Left colon (tissue), 2 donors: ENCODE results near the gene NDUFAF2. TPM values are rescaled to one million over a fixed set of nuclear protein-coding genes. Genes with fewer than 3 reads are reported as not detected.
"Not testable (repeated sequence)": the region's sequence is repeated elsewhere in the genome, so short reads cannot be mapped to it uniquely, and the experiment has no call there.

Experiments used
- ATAC-seq: fragments of 200-7000 bp; cut with Tn5 transposase; one replicate; pipeline ENCODE4 v1.9.1; 2020; ENCODE audit warnings: mild to moderate bottlenecking, moderate library complexity
- DNase-seq, 2 donors: peaks; one replicate each; pipeline ENCODE4 v3.0.0-alpha.2; 2020
- intact Hi-C, 2 donors: fragments of 100-400 bp; cut with DNase I in 1 of 2; cut with micrococcal nuclease in 1 of 2; formaldehyde crosslinking; loops; one replicate each; pipeline versions ENCODE4 v1.11.2 to v1.14.0; 2022; cut with DNase I, micrococcal nuclease
- total RNA-seq, 2 donors: library from RNA; stranded (reverse); fragmentation: NEBNext Ultra II Directional; extraction: Animal tissue kit (Norgen Biotek cat#: 25700); gene quantifications; one replicate each; pipeline ENCODE4 v1.2.1, GENCODE V29; 2021
- donor health status: DM: no; HTN: no; CAD: no.
- donor health status: DM: yes; HTN: yes; CAD: no.

NDUFAF2 gene
- total RNA-seq, 2 donors from 2014 or later = 15.6 to 25.0 TPM

- intact Hi-C loops = no loop called here
- DNase-seq (no peak), ATAC-seq (no peak)
These were observed 84.6 kb downstream of the NDUFAF2 start for GRCh38 chr5:61029456-61030162.

GRCh38 chr5:61030163-61030482, 85.1 kb downstream of the NDUFAF2 start:
- ATAC-seq = no peak
- intact Hi-C loops = no loop called here
- no peak for DNase-seq

DNA sequence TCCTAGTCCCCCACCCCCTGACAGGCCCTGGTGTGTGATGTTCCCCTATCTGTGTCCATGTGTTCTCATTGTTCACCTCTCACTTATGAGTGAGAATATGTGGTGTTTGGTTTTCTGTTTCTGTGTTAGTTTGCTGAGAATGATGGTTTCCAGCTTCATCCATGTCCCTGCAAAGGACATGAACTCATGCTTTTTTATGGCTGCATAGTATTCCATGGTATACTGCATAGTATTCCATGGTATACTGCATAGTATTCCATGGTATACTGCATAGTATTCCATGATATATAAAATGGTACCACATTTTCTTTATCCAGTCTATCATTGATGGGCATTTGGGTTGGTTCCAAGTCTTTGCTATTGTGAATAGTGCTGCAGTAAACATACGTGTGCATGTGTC, 86.3 kb downstream of the NDUFAF2 start:
- intact Hi-C loops, DNase-seq, ATAC-seq: not testable (repeated sequence)

DNA sequence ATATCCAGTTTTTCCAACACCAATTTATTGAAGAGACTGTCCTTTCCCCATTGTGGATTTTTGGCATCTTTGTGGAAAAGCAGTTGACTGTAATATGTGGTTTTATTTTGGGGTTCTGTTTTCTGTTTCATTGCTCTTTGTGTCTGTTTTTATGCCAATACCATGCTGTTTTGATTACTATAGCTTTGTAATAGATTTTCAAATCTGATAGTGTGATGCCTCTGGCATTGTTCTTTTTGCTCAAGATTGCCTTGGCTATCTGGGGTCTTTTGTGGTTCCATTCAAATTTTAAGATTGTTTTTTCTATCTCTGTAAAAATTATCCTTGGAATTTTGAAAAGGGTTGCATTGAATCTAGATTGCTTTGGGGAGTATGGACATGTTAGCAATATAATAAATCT, 99.5 kb downstream of the NDUFAF2 start:
- intact Hi-C loops = no loop called here
- DNase-seq = no peak
- ATAC-seq = no peak

DNA sequence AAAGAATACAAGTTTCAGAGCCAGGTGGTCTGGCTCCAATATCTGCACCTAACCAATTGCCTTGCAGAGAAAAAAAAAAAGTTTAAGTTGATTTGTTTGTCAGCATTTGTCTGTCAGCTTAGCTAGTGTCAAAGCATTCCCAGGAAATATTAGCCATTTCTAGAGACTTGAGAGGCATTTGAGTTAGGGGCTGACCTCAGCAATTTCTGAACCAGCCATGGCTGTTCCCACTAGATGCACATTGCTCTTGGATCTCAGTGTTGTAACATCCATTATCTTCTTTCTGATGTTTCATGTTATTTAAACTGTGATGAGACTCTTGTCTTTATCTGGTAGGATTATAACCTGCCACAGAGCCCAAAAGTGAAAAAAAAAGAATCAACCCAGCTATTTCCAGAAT, 102.3 kb downstream of the NDUFAF2 start:
- DNase-seq (no peak), ATAC-seq (no peak)
- intact Hi-C loops = no loop called here

DNA sequence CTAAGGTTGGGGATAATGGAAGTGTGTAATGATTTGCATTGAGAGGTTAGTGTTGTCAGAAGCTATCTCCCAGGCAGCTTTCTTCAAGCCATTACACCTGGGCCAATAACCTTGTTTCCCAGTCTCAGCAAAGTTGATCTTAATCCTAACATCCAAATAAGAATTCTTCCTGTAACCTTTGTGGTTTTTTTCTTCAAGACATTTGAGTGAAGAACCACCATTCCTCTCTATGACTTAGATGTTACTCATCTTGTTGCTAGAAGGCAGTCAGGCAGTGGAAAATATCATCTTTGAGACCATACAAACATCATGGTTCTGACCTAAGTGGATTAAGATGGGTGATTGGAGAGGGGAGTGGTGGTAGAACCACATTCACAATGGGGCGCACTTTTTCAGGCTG, 103.5 kb downstream of the NDUFAF2 start:
- DNase-seq (no peak), ATAC-seq (no peak)
- intact Hi-C loops = no loop called here

DNA sequence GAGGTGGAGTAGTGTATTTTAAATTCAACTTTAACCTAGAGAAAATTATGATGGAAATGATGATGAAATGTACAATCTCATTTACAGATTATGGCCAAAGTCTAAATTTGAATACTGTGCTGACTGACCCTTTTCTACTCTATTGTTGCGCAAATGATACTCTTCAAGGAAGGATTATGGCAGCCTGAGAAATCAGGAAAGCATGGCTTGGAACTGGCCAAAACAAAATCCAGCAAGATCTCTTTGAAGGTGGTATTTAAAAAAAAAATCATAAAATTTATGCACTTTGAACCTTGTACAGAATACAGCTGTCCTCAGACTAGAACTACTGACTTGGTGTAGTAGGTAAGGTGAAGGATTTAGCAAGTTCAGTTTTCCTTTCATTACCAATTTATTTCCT, 105.3 kb downstream of the NDUFAF2 start:
- ATAC-seq (peak; percentile 72), DNase-seq (no peak)
- intact Hi-C loops = loop anchor here in 1 of 2 donors (10.0 kb wide), 1 partner anchor 595 kb away; no protein-coding TSS in a partner anchor

- DNase-seq = no peak
- ATAC-seq = peak; percentile 30
- intact Hi-C loops = loop anchor here in 1 of 2 donors (10.0 kb wide), 1 partner anchor 594 kb away; no protein-coding TSS in a partner anchor
These were observed 106.3 kb downstream of the NDUFAF2 start for GRCh38 chr5:61051267-61051666.

DNA sequence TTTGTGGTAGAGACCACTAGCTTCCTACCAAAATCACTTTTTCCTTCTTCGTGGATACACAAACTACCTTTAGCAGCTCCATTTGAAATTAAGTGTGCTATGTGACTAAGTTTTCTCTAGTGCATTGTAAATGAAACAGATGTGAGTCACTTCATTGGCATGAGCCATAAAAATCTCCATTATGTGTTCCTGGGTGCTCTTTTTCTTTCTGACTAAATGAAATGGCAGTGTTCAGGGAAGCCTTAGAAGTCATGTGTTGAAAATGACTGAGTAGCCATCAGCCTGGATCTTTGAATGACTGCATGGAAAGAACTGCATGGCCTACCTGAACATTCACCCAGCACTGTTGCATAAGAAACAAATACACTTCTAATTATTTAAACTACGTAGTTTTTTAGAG, 107.9 kb downstream of the NDUFAF2 start:
- ATAC-seq = peak; percentile 74

GRCh38 chr5:61053937-61054336, 108.9 kb downstream of the NDUFAF2 start:
- no peak for ATAC-seq
- intact Hi-C loops = loop anchor here in 1 of 2 donors (10.0 kb wide), 1 partner anchor 591 kb away; no protein-coding TSS in a partner anchor
- DNase-seq = no peak

More for the DNA sequence above, 107.9 kb downstream of the NDUFAF2 start:
- intact Hi-C loops = loop anchor here in 1 of 2 donors (10.0 kb wide), 1 partner anchor 592 kb away; no protein-coding TSS in a partner anchor
- DNase-seq = no peak

DNA sequence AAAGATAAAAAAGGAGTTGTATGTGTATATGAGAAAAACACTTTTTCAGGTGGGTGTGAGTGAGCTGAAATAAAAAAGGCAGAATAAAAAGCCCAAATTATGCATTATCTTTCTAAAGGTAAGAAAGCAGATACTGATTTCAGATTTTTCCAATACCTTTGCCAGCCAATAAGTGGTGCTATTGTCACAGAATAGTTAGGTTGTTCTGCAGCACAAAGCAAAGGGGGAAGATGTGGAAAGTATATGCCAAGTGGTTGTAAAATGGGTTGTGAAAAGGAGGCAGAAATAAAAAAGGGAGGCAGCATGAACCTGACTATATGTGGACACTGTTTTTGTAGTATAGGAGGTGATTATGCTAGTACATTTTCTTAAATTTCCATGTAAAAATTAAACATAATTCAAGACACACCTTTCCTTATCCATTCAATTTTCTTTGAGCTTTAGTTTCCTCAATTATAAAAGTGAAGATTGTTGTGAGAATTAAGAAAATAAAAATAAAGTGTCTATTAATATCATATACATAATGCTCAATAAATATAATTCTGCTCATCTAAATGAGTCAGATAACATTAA, 110.5 kb downstream of the NDUFAF2 start:
- ATAC-seq (peak; percentile 87), DNase-seq (no peak)
- intact Hi-C loops = loop anchor here in 1 of 2 donors (10.0 kb wide), 1 partner anchor 589 kb away; no protein-coding TSS in a partner anchor

DNA sequence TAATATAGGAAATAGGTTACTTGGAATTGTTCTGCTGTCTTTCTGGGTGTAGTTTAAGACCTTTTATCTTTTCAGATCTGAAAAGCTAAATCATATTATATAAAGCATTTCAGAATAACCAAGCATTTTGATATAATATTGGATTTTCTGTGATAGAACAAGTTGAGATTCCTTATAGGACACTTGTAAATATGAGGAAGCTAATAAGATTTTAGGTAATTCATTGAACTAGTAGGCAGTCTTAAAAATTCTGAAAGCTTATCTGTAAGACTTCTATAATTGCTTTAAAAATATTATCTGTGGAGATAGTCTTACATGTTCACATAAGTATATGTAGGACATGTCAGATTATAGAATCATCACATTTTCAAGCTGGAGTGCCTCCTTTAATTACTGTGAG, 114.5 kb downstream of the NDUFAF2 start:
- ATAC-seq = no peak
- intact Hi-C loops = loop anchor here in 1 of 2 donors (10.0 kb wide), 1 partner anchor 585 kb away; no protein-coding TSS in a partner anchor

GRCh38 chr5:61069150-61069549, 124.1 kb downstream of the NDUFAF2 start:
- ATAC-seq (no peak), DNase-seq (no peak)
- intact Hi-C loops = no loop called here

More for the DNA sequence above, 114.5 kb downstream of the NDUFAF2 start:
- DNase-seq = no peak

DNA sequence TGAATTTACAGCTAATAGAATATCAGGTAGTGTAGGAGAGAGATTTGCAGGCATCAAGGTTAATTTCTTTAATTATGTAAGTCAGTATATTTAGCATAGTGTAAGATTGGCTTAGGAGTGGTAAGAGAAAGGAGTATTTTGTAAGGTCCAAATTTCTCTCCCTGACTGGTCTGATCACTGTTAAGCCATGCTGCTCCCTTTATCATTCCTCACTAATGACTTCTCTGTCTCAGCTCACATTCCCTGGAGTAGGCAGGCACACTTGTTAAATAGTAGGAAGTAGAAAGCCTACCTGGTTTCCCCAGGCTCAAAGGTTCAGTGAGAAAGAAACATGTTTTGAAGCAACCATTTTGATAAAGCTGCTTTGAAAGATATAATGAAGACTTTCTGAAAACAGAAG, 126.5 kb downstream of the NDUFAF2 start:
- no peak for ATAC-seq
- no peak for DNase-seq
- intact Hi-C loops = no loop called here

GRCh38 chr5:61076626-61077025, 131.6 kb downstream of the NDUFAF2 start:
- ATAC-seq (no peak), DNase-seq (no peak)
- intact Hi-C loops = no loop called here

DNA sequence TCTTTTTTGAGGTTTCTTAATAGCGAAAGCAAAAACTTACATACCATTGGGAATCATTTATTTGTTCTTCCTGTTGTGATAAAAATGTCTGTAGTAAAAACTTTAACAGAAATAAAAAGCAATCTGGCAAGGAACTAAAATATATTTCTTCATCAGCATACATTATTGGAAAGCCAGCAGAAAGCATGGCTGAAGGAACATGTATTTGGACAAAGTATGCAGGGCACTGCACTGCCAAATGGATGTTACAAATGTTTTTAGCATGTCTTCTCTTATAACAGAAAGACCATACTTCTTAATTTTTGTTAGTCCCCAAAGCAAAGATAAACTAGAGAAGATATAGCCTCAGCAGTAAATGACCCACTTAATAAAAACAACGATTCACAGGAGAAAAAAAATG, 136.7 kb downstream of the NDUFAF2 start:
- intact Hi-C loops = no loop called here
- no peak for ATAC-seq
- no peak for DNase-seq

GRCh38 chr5:61082516-61083280, 137.7 kb downstream of the NDUFAF2 start:
- DNase-seq (no peak), ATAC-seq (no peak)
- intact Hi-C loops = no loop called here

DNA sequence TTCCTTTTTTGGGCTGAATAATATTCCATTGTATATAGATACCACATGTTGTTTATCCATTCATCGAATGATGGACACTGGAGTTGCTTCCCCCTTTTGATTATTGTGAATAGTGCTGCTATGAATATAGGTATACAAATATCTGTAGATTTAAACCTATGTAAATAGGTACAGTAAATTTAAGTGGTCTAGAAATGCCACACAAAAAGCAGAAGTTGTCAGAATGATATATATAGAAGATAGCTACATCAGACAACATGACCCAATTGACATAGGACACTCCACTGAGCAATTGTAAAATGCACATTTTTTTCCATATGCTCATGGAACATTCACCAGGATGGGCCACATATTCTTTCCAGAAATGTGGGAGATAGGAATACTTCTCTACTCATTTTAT, 139.7 kb downstream of the NDUFAF2 start:
- ATAC-seq (peak; percentile 28), DNase-seq (no peak)
- intact Hi-C loops = no loop called here

DNA sequence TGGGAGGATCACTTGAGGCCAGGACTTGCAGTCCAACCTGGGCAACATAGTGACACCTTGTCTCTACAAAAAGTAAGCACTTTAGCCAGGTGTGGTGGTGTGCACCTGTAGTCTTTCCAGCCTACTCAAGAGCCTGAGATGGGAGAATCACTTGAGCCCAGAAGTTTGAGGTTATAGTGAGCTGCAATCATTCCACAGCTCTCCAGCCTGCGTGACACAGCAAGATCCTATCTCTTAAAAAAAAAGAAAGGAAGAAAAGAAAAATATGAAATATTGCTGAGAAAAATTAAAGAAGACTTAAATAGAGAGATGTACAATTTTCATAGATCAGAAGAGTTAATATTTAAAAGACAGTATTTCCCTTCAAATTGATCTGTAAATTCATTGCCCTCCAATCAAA, 140.9 kb downstream of the NDUFAF2 start:
- intact Hi-C loops = no loop called here
- DNase-seq (no peak), ATAC-seq (peak; percentile 22)

DNA sequence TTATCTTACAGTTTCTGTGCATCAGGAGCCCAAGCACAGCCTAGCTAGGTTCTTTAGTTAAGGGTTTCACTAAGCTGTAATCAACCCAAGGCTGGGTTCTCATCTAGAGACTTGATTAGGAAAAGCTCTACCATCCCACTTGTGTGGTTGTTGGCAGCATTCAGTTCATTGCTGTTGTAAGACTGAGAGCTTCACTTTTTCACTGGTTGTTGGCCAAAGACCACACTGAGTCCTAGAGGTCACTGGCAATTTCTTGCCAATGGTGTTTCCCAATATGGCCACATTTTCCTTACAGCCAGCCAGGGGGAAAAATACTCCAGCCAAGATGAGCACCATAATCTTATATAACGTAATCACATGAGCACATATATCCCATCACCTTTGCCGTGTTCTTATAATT, 142.9 kb downstream of the NDUFAF2 start:
- no peak for ATAC-seq
- no peak for DNase-seq
- intact Hi-C loops = no loop called here
